Activated gamma-delta T cell treated with Interleukin-2 at 50 U/mL for 16 hours (primary cell): ENCODE measurements around the gene MYH10.
"Not testable (repeated sequence)": the region's sequence is repeated elsewhere in the genome, so short reads cannot be mapped to it uniquely, and the experiment has no call there.

Experiments used
- DNase-seq: peaks from one replicate; pipeline ENCODE4 v3.0.0-alpha.2; 2020

The MYH10 gene

DNA sequence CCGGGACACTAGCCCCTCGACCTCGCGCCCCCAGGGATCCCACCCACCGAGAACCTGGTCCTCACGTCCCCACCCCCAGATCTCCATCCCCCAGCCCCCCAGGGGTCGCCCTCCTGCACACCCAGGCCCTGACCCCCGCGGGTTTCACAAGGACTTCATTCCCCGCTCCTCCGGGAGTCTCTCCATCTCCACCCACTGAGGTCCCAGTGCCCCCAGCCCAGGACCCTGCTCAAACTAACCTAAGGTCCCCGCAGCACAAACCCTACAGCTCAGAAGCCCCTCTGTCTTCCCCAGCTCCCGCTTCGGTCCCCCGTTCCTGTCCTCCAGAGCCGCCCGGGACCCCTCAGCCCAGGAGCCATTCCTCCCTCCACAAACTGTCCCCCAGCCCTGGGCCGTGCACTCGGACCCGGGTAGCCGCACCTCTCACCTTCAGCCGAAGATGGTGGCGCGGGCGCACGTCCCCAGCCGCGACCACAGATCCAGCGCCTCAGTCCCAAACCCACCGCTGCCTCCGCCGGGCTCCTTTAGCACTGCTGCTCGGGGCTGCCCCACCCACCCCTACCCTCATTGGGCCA is at the start of gene MYH10:
MYH10 (minus strand) TSS at position 499 of the 575 bp plus-strand sequence. CDS start 7,479 bp downstream, outside the sequence.
- no peak for DNase-seq

DNA sequence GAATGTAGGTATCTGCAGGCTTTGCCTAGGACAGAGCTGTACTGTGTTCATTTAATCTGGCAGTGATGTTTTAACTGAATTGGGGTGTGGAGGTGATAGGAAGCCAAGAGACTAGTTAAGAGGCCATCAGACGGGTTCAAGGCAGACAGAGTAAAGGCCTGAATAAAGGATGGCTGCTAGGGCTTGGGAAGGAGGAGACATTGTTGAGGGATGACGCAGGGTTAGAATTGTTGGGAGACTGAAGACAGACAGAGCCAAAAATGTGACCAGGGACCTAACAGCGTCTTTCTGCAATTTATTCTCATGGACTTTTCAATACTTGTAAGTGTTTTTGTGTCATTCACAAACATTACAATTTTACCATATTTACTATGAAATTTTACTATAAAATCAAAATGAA is 48.6 kb upstream of the MYH10 start:
- no peak for DNase-seq

DNA sequence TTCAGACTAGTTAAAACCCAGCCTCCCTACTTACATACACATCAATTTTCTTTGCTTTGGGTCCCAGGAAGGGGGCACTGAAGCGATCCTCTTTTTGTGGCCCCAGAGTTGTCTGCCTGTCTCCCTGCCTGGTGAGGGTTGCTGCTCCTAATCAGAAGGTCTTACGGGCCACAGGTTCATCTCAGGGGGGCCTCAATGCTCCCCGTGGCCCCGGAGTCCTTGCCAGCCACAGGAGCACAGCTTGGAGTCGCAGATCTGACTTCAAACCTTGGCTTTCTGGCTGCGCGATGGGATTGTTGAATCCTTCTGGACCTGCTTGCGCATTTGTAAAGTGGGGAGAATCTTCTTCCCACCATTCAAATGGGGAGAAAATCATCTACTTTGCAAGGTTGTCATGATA is 44.8 kb upstream of the MYH10 start:
- no peak for DNase-seq

DNA sequence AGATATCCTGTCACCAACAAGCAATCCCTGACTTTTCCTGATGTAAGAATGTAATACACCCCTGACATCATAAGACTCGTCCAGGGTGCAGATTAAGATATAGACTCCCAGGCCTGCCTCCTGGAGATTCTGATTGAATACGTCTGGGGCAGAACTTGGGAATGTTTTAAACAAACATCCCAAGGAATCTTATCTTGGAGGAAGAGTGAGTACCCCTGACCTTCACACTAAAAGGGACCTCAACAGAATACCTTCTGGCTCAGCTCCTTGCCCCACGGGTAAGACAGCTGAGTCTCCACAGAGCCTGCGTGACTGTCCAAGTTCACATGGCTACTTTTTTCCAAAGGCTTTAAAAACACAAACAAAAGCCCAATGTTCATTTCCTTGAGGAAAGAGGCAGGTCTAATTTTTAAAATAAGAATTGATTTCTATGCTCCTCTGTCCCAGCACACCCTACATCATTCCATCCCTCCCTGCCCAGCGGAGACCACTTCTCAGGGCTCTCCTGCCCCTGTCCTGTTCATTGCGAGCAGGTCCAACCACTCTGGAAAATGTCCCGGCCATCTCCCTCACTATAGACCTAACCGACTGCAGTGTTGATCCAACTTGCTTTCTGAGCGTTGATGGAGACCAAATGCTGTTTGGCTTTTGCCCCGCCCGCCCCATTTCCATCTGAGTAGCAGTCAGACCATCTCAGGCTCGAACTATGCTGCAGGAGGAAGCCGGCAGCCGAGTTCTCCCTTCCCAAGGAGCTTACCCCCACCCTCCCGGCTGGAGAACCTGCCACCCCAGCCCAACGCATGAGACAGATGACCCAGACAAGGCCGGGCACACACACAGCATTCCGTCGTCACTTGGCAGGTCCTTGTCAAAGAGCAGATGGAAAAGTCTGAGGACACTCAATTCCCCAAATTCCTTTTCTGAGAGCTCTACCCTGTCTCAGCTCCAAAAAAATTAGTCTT is 44.1 kb upstream of the MYH10 start:
- no peak for DNase-seq

DNA sequence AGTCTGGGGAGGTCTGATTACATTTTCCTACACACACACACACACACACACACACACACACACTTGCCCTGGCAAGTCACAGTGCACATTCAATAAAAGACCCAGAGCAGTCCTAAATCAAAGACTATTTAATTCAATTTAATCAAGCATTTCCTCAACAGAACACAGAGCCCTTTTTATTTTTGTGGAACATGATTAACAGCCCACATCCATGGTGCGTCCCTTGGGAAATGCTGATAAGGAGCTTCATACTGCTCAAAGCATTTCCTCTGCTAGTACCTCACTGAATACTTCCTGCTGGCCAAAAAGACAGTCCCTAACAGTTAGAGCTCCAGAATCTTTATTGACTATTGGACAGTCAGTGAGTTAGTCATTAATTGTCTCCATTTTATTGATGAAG is 43.1 kb upstream of the MYH10 start:
- no peak for DNase-seq

DNA sequence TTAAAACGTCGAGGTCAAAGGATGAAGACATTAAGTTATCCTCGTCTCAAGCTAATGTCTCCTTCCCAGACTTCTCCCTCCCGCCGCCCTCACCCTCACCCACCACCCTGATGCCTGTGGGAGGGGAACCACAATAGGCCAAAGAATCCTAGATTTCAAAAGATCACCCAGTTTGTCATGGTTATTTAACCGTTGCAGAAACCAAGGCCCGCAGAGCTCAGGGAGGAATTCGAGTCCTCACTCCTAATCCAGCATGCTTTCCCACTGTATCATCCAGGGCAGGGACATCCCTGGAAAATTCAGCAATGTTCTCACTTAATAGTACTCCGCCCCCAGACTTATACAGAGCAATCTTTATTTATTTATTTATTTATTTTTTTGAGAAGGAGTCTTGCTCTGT is 41.8 kb upstream of the MYH10 start:
- no peak for DNase-seq

DNA sequence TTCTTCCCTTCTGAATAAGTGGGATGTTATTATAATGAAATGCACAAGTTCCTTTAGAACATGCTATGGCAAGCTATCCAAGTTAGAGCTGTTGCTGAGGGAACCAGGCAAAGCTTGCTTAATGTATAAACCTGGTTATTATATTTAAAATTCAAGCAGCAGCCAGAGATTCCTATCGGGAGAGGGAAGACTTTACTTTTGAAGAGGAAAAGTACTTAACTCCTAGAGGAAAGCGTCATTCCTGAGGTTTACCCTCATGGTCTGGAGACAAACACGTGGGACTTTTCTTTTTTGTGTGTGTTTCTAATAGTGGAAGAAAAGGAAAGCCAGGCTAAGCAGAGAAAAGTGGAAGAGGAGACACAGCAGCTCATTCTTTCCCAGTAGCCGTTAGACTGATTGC is 39.9 kb upstream of the MYH10 start:
- DNase-seq = no peak

DNA sequence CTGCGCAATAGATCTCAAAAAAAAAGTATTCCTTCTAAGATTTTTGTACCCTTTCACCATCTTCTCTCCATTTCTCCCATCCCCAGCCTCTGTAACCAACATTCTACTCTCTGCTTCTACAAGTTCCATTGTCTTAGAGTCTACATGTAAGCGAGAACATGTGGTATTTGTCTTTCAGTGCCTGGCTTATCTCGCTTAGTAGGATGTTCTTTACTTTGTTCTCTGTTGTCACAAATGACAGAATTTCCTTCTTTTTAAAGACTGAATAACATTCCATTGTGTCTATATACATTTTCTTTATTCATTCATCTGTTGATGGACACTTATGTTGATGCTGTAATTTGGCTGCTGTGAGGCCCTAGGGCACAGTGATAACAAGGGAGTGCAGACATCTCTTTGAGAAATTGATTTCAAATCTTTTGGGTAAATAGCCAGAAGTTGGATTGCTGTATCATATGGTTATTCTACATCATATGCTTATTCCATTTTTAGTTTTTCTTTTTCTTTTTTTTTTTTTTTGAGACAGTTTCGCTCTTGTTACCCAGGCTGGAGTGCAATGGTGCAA is 37.7 kb upstream of the MYH10 start:
- DNase-seq = no peak

DNA sequence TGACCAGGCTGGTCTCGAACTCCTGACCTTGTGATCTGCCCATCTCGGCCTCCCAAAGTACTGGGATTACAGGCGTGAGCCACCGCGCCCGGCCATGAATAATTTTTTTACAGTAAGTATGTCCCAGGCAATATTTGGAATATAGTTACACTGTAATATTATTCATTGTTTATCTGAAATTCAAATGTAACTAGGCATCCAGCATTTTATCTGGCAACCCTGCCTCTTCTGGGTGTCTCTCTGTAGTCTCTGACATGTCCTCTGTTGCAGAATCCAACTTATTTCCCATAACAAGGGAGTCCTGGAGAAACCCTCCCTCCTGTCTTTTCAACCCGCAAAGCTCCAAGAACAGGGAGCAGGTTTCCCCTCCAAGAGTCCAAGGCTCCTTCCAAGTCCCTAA is 36.9 kb upstream of the MYH10 start:
- DNase-seq = no peak

DNA sequence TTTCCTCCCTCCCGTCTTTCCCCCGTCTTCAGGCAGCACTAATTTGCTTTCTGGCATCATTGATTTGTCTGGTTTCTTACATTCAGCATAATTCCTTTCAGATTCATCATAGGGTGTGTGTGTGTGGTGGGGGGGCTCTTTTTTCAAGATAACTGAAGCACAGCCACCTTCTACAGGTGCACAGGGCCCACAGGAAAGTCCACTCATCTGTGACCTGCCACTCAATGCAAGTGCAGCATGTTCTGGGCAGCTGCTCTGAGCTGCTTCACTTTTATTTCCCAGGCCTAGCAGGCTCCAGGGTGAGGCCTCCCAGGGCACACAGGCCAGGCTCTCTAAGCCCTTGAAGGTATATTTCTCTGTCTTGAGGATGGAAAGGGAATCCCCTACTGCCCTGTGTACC is 35.2 kb upstream of the MYH10 start:
- DNase-seq = no peak

DNA sequence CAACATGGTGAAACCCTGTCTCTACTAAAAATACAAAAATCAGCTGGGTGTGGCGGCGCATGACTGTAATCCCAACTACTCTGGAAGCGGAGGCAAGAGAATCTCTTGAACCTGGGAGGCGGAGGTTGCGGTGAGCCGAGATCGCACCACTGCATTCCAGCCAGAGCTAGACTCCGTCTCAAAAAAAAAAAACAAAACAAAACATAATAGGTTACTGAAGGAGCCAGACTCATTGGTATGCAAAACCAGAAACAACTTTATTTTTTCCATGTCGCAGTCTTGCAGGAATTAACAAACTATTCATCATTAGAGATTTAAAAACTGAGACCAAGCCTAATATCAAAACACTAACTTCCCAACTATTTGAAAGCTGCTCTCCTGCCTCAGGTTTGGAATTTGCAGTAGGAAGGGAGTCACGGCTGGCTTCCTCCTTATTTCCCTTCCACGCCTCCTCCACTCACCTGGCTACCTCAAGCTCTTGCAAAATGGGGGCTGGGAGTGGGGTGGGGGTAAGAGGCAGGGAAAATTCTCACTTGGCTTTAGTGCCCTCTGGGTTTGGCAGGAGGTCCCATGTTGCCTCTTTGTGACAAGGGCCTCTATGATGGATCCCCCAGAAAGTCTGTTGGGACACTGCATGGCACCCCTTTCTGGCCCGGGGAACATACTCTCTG is 34.1 kb upstream of the MYH10 start:
- no peak for DNase-seq

DNA sequence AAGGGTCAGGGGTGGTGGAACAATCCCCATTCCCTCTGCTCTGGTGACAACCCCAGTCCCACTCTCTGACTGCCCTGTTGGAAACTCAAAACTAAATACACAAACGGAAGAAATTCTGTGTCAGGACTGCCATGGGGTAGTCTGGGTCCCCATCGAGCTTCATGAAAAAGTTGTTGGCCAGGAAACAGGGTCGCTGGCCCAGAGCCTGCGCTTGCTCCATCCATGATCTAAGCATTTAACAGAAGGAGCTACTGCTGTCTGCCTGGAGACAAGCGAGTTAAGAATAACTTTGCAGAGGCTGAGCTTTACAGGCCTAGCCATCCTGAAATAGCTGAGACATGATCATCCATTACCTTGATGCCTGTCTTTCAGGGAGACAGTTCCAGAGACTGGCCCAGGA is 32.4 kb upstream of the MYH10 start:
- no peak for DNase-seq

DNA sequence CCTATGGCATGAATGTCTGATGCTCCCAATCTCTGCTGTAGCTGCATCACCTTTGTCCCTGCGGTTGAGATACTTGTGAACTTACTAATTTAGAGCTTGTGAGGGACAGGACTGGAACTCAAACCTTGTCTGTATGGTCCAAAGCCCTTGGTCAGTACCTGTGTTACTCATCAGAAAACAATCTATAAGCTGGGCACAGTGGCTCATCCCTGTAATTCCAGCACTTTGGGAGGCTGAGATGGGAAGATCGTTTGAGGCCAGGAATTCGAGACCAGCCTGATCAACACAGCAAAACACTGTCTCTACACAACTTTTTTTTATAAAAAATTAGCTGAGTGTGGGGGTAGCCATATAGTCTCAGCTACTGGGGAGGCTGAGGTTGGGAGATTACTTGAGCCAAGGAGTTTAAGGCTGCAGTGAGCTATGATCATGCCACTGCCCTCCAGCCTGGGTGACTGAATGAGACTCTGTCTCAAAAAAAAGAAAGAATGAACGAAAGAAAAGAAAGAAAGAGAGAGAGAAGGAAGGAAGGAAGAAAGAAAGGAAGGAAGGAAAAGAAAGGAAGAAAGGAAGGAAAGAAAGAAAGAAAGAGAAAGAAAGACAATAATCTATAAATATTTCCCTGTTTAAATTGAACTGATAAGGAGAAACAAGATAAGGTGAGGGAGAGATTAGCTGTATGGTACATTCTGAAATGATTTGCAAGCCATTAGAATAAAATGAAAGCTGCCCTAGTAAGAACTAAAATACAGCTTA is 31.7 kb upstream of the MYH10 start:
- no peak for DNase-seq

DNA sequence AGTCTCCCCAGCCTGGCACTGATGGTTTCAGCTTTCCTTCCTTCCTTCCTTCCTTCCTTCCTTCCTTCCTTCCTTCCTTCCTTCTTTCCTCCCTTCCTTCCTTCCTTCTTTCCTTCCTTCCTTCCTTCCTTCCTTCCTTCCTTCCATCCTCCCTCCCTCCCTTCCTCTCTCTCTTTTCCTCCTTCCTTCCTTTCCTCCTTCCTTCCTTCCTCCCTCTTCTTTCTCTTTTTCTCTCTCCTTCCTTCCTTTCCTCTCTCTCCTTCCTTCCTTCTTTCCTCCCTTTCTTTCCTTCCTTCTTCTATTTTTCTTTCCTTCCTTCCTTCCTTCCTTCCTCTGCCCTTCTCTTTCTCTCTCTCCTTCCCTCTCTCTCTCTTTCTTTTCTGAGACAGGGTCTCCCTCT is 30.2 kb upstream of the MYH10 start:
- DNase-seq = not testable (repeated sequence)

DNA sequence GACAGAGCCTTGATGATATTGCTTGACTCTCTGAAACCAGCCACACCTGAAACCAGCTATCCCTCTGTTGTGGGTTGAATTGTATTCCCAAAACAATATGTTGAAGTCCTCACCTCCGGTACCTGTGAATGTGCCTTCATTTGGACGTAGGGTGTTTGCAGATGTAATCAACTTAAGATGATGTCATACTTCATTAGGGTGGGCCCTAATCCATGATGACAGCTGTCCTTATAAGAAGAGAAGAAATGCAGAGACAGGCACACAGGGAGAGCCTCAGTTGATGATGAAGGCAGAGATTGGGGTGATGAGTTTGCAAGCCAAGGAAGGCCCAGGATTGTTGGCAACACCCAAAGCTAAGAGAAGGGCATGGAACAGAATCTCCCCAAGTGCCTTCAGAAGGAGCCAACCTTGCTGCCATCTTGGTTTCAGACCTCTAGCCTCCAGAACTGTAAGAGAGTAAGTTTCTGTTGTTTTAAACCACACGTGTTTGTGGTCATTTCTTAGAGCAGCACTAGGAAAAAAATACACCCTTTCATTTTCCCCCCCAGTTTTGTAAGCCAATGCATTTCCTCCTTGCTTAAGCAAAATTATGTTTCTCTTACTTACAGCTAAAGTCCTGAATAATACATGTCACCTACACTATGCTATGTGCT is 29.4 kb upstream of the MYH10 start:
- DNase-seq = no peak

DNA sequence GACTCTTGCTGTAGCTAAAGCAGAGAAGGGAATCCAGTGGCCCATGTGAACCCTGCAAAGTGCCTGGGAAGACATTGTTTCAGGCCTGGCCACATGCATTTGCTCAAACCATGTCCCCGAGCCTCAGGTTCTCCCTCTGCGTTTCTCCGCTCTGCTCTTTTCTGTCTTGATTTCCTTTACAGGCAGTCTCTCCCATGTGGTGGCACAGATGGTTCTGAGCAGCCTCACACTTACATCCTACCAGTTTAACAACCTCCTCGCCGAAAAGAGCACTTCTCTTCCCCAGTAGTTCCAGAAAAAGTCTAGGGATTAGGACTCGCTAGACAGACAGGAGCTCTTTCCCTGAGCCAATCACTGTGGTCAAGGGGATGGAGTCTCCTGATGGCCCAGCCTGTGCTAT is 28.3 kb upstream of the MYH10 start:
- no peak for DNase-seq

DNA sequence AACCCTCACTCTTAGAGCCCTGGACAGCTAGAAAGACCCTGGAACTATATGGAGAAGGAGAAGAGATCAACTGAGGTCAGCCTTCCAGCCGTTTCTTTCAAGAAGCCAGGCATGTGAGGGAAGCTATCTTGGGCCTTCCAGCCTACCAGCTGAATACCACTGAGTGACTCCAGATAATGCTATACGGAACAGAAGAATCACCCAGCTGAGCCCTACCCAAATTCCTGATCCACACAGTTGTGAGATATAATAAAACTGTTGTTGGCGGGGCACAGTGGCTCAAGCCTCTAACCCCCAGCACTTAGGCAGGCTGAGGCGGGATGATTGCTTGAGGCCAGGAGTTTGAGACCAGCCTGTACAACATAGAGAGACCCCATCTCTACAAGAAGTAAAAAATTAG is 26.2 kb upstream of the MYH10 start:
- DNase-seq = no peak

DNA sequence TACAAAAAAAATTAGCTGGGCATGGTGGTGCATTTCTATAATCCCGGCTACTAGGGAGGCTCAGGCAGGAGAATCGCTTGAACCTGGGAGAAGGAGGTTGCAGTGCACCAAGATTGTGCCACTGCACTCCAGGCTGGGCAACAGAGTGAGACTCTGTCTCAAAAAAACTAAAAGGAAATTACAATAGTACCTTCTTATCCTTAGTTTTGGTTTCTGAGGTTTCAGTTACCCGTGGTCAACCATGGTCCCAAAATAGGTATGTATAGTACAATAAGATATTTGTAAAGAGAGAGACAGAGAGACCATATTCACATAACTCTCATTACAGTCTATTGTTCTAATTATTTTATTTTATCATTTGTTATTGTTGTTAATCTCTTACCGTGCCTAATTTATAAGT is 24.3 kb upstream of the MYH10 start:
- DNase-seq = no peak

DNA sequence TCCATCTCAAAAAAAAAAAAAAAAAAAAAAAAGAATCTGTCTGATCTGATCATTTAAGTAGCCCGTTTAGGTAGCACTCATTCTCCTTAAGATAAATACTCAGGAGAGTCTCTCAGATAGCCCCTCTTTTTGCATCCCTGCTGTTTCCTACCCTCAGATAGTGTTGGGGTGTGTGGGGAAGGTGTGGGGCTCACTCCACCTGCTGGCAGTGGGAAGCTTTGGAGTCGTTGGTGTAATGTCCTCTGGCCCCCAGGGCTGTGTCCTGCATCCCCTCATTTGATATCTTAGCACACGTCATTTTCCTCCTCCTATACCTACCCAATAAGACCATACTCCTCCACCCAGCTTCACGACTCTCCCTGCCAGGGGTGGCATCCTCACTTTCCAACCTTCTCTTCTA is 20.5 kb upstream of the MYH10 start:
- DNase-seq = no peak

DNA sequence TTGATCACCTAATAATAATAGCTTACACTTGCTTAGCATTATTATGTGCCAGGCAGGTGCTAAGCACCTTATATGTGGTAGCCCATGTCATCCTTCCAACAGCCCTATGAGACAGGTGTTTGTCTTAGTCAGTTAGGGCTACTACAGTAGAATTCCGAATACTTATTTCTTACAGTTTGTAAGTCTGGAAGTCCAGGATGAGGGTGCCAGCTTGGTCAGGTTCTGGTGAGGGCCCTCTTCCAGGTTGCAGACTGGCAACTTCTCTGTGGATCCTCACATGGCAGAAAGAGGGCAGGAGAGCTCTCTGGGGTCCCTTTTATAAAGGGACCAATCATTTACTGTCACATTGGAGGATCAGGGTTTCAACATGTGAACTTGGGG is 19.6 kb upstream of the MYH10 start:
- DNase-seq = no peak

DNA sequence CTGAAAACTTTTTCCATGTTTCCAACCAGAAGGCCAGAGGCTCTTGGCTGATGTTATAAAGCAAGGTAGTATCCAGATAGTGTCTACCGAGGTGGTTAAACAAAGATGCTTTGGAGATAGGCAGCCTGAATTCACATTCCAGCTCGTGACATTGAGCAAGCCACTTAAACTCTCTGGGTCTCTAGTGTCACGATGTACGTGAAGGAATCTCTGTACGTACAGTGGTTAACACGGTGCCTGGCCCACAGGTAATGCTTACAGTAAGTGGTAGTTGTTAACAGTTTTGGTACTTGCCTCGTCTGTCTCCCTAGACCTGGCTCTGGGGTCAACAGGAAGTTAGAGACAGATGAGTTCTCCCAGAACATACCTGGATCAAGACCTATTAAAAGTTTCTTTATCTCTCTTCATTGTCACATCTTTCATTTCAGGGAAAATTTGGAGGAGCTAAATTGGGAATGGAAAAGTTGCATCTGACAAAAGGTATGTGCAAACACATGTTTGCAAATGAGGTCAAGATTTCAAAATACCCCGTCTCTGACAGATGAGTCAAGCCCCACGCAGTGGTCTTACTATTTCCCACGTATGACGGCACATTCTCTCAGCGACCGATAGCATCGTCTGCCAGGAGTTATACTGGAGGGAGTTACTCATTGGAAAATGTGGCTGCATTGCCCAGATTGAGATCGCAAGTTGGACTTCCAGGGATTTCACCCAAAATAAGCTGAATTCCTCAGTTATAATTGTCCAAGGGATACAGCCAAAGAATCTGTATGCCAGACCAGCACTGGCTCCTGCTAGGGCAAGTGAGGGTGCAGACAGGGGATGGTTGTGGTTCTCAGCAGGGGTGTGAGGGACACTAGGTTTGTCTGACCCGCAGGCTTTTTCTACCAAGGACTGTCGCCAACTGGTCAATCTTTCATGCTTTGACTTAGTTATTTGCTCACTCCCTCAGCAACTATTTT is 18.9 kb upstream of the MYH10 start:
- no peak for DNase-seq
